PC-9 (cell line): ENCODE results near the gene AKR7A2. TPM values are rescaled to one million over a fixed set of nuclear protein-coding genes. Genes with fewer than 3 reads are reported as not detected.

Experiments used
- BruUV-seq: library from RNA; stranded (reverse); fragments of 400-500 nt; replicated peaks from 2 replicates; lab custom pipeline; 2021; lab: Mats Ljungman, UMichigan
- CTCF ChIA-PET: fragments of 300-600 bp; sonication (Branson Sonifier 250); formaldehyde crosslinking; loops from one replicate; lab custom pipeline; 2022; ENCODE audit warnings: antibody characterized with exemption; lab: Charles Lee
- POLR2A ChIA-PET: fragments of 300-600 bp; sonication (Branson Sonifier 250); formaldehyde crosslinking; loops from one replicate; lab custom pipeline; 2022; ENCODE audit warnings: antibody characterized with exemption; ENCODE audit not compliant: unreplicated experiment; lab: Charles Lee
- DNase-seq, 2 experiments: peaks; one replicate each; pipeline versions ENCODE4 v3.0.0 to v3.0.0-alpha.2; 2015 to 2022; ENCODE audit warnings: mixed read lengths in 1 of 2
- H2AFZ ChIP-seq: fragments of 200-600 bp; sonication (generic); 2 replicates; pipeline ENCODE4 v1.8.1; 2017; ENCODE audit warnings: antibody characterized with exemption
- H3F3A ChIP-seq: fragments of 200-600 bp; sonication (generic); 2 replicates; pipeline ENCODE4 v1.8.1; 2017; ENCODE audit warnings: antibody characterized with exemption, mild to moderate bottlenecking, low read depth; ENCODE audit not compliant: insufficient read depth
- H3K27ac ChIP-seq: fragments of 200-600 bp; sonication (generic); 2 replicates; pipeline ENCODE4 v1.6.1; 2016; ENCODE audit warnings: mixed run types
- H3K27me3 ChIP-seq: fragments of 200-600 bp; sonication (generic); 2 replicates; pipeline ENCODE4 v1.6.1; 2016; ENCODE audit warnings: low read depth, mixed run types; ENCODE audit not compliant: insufficient read depth
- H3K36me3 ChIP-seq: fragments of 200-600 bp; sonication (generic); 2 replicates; pipeline ENCODE4 v1.6.1; 2016; ENCODE audit warnings: low read depth, mixed run types
- H3K4me1 ChIP-seq: fragments of 200-600 bp; sonication (generic); replicated peaks from 2 replicates; pipeline ENCODE4 v1.6.1; 2016; ENCODE audit warnings: mixed run types; ENCODE audit not compliant: insufficient read depth
- H3K4me2 ChIP-seq: fragments of 200-600 bp; sonication (generic); 2 replicates; pipeline ENCODE4 v1.6.1; 2017; ENCODE audit warnings: mixed run types
- H3K4me3 ChIP-seq: fragments of 200-600 bp; sonication (generic); 2 replicates; pipeline ENCODE4 v1.6.1; 2016; ENCODE audit warnings: mixed run types
- H3K79me2 ChIP-seq: fragments of 200-600 bp; sonication (generic); 2 replicates; pipeline ENCODE4 v1.6.1; 2017; ENCODE audit warnings: low read depth, mixed run types
- H3K9me2 ChIP-seq: fragments of 200-600 bp; sonication (generic); 2 replicates; pipeline ENCODE4 v1.8.1; 2017; ENCODE audit warnings: mild to moderate bottlenecking; ENCODE audit not compliant: insufficient read depth
- H3K9me3 ChIP-seq: fragments of 200-600 bp; sonication (generic); 2 replicates; pipeline ENCODE4 v1.8.1; 2016; ENCODE audit warnings: low read depth; ENCODE audit not compliant: insufficient read depth
- H4K20me1 ChIP-seq: fragments of 200-600 bp; sonication (generic); 2 replicates; pipeline ENCODE4 v1.8.1; 2017; ENCODE audit not compliant: insufficient read depth
- EZH2 ChIP-seq: fragments of 200-600 bp; sonication (generic); IDR thresholded peaks from 2 replicates; pipeline ENCODE4 v1.8.0; 2017; ENCODE audit warnings: antibody characterized with exemption, low read depth
- intact Hi-C: fragments of 100-400 bp; cut with micrococcal nuclease; formaldehyde crosslinking; loops from one replicate; pipeline ENCODE4 v1.10.0; 2022; ENCODE audit not compliant: unreplicated experiment
- total RNA-seq: library from RNA; stranded (reverse); gene quantifications from 2 replicates; pipeline ENCODE4 v1.2.3, GENCODE V29; 2021
- TF ChIP-seq, protein P1 (sequence below): fragments of 200-600 bp; sonication (generic); conservative IDR thresholded peaks from 2 replicates; pipeline ENCODE4 v1.6.1; 2017; ENCODE audit warnings: mixed run types, antibody characterized with exemption, mild to moderate bottlenecking, moderate library complexity

Gene AKR7A2
- total RNA-seq, 1 experiment from 2014 or later, result 79.6 TPM

- H3K9me3 ChIP-seq, result no peaks in the 10 kb centered on the region
- peak overlapping the region; percentile 87 for H3K4me2 ChIP-seq
- BruUV-seq, result TSS peak; percentile 35
- ChIA-PET POLR2A (interaction anchor here (0.9 kb wide), 1 partner anchor 135 kb away, joined by 3 read pairs; no protein-coding TSS in a partner anchor), CTCF (interaction anchor here (0.6 kb wide), 1 partner anchor 59 kb away, joined by 3 read pairs; the partner anchor contains the start of genes EMC1 and MRTO4)
- intact Hi-C loops, result loop anchor here (5.0 kb wide), 1 partner anchor 59 kb away; the partner anchor contains the start of genes EMC1 and MRTO4
- peak overlapping the region; percentile 86 for H2AFZ ChIP-seq
- no peaks in the 10 kb centered on the region for H3F3A ChIP-seq
- H3K9me2 ChIP-seq, result no peaks in the 10 kb centered on the region
- peaks cover 12% of the 10 kb centered on the region for H3K79me2 ChIP-seq
- H3K4me3 ChIP-seq, result peak overlapping the region; percentile 75
- H3K36me3 ChIP-seq, result no peaks in the 10 kb centered on the region
- H3K27ac ChIP-seq, result no peak overlapping the region
- no peak for DNase-seq
- H3K4me1 ChIP-seq, result peaks cover 11% of the 10 kb centered on the region
- TF ChIP-seq, protein P1, sequence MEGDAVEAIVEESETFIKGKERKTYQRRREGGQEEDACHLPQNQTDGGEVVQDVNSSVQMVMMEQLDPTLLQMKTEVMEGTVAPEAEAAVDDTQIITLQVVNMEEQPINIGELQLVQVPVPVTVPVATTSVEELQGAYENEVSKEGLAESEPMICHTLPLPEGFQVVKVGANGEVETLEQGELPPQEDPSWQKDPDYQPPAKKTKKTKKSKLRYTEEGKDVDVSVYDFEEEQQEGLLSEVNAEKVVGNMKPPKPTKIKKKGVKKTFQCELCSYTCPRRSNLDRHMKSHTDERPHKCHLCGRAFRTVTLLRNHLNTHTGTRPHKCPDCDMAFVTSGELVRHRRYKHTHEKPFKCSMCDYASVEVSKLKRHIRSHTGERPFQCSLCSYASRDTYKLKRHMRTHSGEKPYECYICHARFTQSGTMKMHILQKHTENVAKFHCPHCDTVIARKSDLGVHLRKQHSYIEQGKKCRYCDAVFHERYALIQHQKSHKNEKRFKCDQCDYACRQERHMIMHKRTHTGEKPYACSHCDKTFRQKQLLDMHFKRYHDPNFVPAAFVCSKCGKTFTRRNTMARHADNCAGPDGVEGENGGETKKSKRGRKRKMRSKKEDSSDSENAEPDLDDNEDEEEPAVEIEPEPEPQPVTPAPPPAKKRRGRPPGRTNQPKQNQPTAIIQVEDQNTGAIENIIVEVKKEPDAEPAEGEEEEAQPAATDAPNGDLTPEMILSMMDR, result no peak
- TF ChIP-seq EZH2, result no peak
- H4K20me1 ChIP-seq, result peaks cover 6% of the 10 kb centered on the region; the same call in 1 of the 2 replicates
- no peaks in the 10 kb centered on the region for H3K27me3 ChIP-seq
These were observed 1.0 kb downstream of the AKR7A2 start for GRCh38 chr1:19310720-19311502.

GRCh38 chr1:19310061-19310460 lies 1.9 kb downstream of the AKR7A2 start:
- Histone ChIP-seq H3F3A (no peaks in the 10 kb centered on the region), H3K27ac (no peak overlapping the region), H3K36me3 (no peaks in the 10 kb centered on the region), H3K9me2 (no peaks in the 10 kb centered on the region), H3K4me2 (no peak overlapping the region), H2AFZ (no peak overlapping the region), H4K20me1 (peaks cover 6% of the 10 kb centered on the region; the same call in 1 of the 2 replicates), H3K9me3 (no peaks in the 10 kb centered on the region), H3K4me1 (peaks cover 11% of the 10 kb centered on the region), H3K27me3 (no peaks in the 10 kb centered on the region), H3K4me3 (no peak overlapping the region), H3K79me2 (peaks cover 12% of the 10 kb centered on the region)
- POLR2A ChIA-PET, result interaction anchor here (0.7 kb wide), 1 partner anchor 1448 kb away, joined by 4 read pairs; no protein-coding TSS in a partner anchor
- TF ChIP-seq, protein P1, result no peak
- no peak for TF ChIP-seq EZH2
- intact Hi-C loops, result loop anchor here (5.0 kb wide), 1 partner anchor 58 kb away; the partner anchor contains the start of genes EMC1 and MRTO4
- BruUV-seq, result no TSS peak
- DNase-seq, result no peak
- CTCF ChIA-PET, result interaction anchor here (0.6 kb wide), 1 partner anchor 32 kb away, joined by 3 read pairs; no protein-coding TSS in a partner anchor

DNA sequence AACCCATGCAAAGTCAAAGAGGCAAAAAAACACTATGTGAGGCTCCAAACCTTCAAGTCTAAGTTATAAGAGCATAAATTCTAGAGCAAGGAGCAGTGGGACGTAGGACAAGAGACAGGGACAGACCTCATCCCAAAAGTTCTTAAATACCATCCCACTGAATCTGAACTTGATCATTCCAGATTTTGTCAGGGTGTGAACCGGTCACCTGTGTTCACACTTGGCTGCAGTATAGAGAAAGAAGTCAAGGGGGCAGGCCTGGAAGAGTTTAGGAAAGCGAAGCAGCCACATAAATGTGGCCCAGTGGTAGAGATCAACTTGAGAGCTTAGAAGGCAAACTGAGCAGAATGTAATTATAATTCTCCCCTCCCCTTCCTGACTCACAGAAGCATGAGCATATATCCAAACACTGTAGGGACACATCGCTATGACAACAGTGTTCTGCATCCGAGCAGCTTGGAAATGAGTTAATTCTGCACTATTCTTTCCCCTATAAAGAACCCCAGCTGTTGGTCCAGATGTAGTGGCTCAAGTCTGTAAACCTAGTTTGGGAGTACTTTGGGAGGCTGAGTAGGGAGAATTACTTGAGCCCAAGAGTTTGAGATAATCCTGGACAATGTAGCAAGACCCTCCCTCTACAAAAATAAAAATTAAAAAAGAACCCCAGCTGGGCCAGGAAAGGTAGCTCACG lies 2.7 kb downstream of the AKR7A2 start:
- POLR2A ChIA-PET, result interaction anchor here (0.7 kb wide), 2 partner anchors 193 to 1448 kb away, joined by 3 to 4 read pairs; no protein-coding TSS in a partner anchor
- Histone ChIP-seq H3K9me2 (no peaks in the 10 kb centered on the region), H3K4me2 (no peak overlapping the region), H2AFZ (no peak overlapping the region), H3K27me3 (no peaks in the 10 kb centered on the region), H3K4me1 (peaks cover 11% of the 10 kb centered on the region), H3K79me2 (peaks cover 12% of the 10 kb centered on the region), H3K36me3 (no peaks in the 10 kb centered on the region), H4K20me1 (peaks cover 6% of the 10 kb centered on the region; the same call in 1 of the 2 replicates), H3K27ac (no peak overlapping the region), H3K9me3 (no peaks in the 10 kb centered on the region), H3F3A (no peaks in the 10 kb centered on the region), H3K4me3 (no peak overlapping the region)
- intact Hi-C loops, result no loop called here
- no TSS peak for BruUV-seq
- TF ChIP-seq EZH2, result no peak
- TF ChIP-seq, protein P1, result no peak
- CTCF ChIA-PET, result no interaction called here
- no peak for DNase-seq
